ENCODE data around the gene PCDHA2.
"Not testable (repeated sequence)": the region's sequence is repeated elsewhere in the genome, so short reads cannot be mapped to it uniquely, and the experiment has no call there.

DNA sequence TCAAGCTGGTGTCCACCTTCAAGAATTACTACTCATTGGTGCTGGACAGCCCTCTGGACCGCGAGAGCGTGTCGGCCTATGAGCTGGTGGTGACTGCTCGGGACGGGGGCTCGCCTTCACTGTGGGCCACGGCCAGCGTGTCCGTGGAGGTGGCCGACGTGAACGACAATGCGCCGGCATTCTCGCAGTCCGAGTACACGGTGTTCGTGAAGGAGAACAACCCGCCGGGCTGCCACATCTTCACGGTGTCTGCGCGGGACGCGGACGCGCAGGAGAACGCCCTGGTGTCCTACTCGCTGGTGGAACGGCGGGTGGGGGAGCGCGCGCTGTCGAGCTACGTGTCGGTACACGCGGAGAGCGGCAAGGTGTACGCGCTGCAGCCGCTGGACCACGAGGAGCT, 7.7 kb downstream of the PCDHA2 start:
- TF ChIP-seq, protein P1, sequence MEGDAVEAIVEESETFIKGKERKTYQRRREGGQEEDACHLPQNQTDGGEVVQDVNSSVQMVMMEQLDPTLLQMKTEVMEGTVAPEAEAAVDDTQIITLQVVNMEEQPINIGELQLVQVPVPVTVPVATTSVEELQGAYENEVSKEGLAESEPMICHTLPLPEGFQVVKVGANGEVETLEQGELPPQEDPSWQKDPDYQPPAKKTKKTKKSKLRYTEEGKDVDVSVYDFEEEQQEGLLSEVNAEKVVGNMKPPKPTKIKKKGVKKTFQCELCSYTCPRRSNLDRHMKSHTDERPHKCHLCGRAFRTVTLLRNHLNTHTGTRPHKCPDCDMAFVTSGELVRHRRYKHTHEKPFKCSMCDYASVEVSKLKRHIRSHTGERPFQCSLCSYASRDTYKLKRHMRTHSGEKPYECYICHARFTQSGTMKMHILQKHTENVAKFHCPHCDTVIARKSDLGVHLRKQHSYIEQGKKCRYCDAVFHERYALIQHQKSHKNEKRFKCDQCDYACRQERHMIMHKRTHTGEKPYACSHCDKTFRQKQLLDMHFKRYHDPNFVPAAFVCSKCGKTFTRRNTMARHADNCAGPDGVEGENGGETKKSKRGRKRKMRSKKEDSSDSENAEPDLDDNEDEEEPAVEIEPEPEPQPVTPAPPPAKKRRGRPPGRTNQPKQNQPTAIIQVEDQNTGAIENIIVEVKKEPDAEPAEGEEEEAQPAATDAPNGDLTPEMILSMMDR (IDR thresholded peaks at IDR 0.05; ENCODE audit: insufficient read depth, low read length, poor library complexity, severe bottlenecking): not testable (repeated sequence)
- TF ChIP-seq EZH2phosphoT487 (conservative IDR thresholded peaks at IDR 0.05; ENCODE audit: low read length): not testable (repeated sequence)
